Head of caudate nucleus (tissue), 42 donors: ENCODE results near the gene PCAT6.
"Not testable (repeated sequence)": the region's sequence is repeated elsewhere in the genome, so short reads cannot be mapped to it uniquely, and the experiment has no call there.

ENCODE experiments used
- DNase-seq, 42 donors: peaks; one replicate each; pipeline versions ENCODE4 v3.0.0 to v3.0.0-alpha.2; 2020 to 2021; ENCODE audit warnings: mixed read lengths in 7 of 42
- intact Hi-C: fragments of 100-400 bp; cut with DNase I; formaldehyde crosslinking; loops from one replicate; pipeline ENCODE4 v1.15.0; 2022

The PCAT6 gene

DNA sequence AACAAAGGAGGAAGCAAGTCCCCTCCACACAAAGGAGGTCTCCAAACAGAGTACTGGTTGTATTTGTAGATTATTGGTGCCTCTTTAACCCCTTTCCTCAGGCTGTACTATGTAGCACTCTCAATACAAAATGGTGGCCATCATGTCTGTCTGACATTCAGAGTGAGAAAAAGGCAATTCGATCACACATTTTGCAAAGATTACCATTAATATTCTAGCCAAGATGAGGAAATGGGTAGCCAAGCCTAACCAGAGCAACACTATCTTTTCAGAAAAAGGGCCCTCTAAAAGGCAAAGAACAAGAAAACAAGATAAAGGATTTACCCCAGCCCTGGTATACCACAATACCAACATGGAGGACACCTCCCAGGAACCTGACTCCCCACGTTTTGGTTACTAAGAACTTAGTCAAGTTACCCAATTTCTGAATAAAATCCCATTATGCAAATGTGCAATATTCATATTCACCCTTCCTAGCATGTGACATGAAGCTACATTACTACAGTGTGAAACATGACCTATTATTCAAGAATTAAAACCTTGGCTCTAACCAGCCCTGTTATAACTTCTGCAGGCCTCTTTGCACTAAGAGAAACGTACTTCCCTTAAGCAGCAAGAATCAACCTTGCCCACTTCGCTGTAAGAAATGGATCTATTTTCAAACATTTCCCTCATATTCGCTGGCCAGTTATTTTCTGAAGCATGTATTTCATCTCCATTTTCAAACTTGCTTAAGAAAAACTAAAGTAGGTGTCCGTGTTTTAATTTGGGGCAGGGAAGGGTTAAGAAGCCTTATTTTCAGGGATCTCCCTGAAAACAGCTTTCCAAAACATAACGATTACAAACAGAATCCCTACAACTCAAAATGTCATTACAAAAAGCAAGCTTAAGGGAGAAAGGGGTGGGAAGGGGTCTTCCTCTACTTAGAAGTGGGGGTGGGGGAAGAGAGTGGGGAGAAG is 4.6 kb upstream of the PCAT6 start:
- peak in 1 of 42 donors; percentile 36 for DNase-seq

DNA sequence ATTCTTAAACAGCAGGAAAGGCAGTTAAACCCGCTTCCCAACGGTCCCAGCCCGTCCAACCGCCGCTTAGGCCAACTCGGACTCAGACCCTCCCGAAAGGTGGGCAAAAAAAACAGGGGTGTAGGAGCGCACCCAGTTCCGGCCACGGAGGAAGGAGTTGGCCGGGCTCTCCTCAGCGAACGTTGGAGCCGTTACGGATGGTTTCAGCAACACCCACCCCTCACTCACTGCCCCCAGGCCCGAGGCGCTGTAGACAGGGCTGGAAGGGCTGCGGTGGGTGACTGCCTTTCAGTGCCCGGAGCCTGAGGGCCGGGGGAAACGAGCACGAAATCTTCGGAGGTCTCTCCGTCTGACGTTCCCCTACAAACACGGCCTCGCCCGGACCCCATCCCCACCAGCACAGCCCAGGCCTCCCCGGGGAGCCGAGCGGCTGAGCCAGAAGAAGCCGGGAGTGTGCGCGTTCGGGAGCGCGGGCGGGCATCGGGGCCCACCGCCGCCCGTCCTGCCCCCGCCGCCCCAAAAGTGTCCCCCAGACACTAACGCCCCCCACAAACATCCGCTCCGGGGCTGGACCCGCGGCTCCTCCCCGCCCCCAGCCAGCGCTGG is 3.8 kb upstream of the PCAT6 start:
- intact Hi-C loops: no loop called here
- DNase-seq: peak in 35 of 42 donors; percentile 5 to 61 (median 24)

More for the DNA sequence above, 4.6 kb upstream of the PCAT6 start:
- intact Hi-C loops: no loop called here

DNA sequence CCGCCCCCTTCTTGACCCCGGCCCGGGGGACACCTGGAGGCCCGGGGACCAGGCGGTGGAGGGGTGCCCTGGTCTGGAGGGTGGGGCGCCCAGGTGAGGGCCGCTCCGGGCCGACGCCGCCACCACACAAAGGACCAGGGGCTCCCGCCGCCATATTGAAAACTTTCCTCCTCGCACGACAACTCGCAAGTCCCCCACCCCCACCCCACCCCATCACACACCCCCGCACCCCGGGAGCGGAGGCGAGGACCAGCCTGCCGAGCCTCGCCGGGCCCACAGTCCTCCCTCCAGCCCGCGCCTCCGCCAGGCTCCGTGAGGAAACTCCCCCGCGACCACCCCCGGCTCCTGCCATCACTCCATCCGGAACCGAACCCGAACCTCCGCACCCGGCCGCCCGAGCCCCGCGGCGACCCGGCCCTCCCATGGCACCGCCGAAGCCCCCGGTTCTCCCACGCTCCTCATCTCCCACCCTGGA is 3.3 kb upstream of the PCAT6 start:
- intact Hi-C loops: no loop called here

DNA sequence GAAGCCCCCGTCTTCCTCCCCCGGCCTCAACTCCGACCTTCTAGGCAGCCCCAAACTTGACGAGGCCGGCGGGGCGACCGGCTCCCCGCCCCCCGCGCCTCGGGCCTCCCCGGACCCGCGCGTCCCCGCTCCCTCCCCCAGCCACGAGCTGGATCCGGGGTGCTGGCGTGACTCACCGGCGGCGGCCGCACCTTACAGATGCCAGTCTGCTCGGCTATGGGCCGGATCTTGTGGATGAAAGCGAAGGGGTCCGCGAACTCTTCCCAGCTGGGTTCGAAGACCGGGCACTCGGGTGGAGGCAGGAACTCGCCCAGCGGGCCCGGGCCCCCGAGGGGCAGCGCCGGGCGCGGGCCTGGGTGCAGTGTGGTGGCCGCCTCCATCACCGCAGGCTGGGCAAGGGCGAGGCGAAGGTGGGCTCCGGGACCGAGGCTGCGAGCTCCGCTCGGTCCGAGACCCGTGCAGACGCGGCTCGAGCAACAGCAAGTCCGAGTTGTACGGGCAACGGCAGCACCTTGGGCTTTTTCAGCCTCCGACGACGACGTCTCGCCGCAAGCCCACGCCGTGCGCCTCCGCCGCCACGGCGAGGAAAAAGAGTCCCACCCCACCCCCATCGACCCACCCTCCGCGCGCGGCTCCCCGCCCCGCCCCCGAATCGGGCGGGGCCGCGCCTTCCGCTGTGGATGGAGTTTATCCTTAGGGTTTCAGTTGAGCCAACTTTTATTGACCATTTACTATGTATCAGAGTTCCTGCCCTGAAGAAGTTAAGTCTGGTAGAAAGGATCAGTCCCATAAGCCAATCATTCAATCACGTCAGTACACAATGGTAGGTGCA is 2.6 kb upstream of the PCAT6 start, which contains the start of gene KDM5B:
TSS of gene KDM5B (minus strand) at position 496 of the 832 bp plus-strand sequence. CDS start at position 380, 116 bp downstream.
- intact Hi-C loops: no loop called here
- peak; percentile 11 to 83 (median 68) for DNase-seq

More for the DNA sequence above, 3.3 kb upstream of the PCAT6 start:
- peak in 38 of 42 donors; percentile 6 to 68 (median 33) for DNase-seq

DNA sequence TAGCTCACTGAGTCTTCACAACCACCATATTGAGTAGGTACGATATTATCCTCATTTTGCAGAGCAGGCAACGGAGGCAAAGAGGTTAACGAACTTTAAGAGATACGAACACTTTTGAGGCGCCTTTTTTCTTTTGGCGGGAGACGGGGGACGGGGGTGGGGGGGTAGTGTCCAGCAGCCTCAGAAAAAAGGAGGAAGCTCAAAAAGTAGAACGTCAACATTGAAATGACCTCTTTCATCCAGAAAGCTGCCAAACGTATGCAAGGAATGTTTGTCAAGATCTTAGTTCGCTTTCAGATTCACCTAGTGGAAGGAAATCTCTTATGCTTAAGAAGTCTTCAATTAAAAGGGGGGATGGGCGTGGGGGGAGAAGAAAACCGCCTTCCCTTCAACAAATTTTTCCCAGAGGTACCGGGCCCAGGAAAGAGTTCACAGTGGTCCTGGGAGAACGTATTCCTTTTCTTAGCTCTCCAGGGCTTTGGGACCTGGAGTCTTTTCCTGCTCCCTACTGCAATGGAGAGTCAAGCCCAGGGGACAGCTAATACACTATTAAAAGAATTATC is 1.1 kb upstream of the PCAT6 start:
- peak in 1 of 42 donors; percentile 4 for DNase-seq
- intact Hi-C loops: loop anchor here (10.0 kb wide), 1 partner anchor 55 kb away; no protein-coding TSS in a partner anchor

DNA sequence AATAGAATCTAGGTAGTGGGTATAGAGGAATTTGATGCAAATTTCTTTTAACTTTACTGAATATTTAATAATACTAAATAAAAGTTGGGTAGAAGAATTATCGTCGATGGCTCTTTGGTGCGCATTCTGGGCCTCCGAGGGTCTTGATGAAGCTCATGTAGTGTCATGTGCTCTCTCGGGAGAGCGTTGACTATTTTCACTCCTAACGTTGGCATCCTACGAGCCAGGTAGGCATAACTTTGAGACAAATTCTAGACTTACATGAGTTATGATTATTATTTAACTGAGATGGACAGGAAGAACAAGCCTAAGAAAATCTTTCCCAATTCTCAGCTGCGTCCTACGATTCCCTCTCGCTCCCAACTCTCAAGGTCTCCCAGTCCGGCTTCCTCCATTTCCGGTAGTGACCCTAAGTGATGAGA is 550 bp upstream of the PCAT6 start:
- peak in 2 of 42 donors; percentile 5 to 10 for DNase-seq
- intact Hi-C loops: loop anchor here (10.0 kb wide), 1 partner anchor 55 kb away; no protein-coding TSS in a partner anchor

DNA sequence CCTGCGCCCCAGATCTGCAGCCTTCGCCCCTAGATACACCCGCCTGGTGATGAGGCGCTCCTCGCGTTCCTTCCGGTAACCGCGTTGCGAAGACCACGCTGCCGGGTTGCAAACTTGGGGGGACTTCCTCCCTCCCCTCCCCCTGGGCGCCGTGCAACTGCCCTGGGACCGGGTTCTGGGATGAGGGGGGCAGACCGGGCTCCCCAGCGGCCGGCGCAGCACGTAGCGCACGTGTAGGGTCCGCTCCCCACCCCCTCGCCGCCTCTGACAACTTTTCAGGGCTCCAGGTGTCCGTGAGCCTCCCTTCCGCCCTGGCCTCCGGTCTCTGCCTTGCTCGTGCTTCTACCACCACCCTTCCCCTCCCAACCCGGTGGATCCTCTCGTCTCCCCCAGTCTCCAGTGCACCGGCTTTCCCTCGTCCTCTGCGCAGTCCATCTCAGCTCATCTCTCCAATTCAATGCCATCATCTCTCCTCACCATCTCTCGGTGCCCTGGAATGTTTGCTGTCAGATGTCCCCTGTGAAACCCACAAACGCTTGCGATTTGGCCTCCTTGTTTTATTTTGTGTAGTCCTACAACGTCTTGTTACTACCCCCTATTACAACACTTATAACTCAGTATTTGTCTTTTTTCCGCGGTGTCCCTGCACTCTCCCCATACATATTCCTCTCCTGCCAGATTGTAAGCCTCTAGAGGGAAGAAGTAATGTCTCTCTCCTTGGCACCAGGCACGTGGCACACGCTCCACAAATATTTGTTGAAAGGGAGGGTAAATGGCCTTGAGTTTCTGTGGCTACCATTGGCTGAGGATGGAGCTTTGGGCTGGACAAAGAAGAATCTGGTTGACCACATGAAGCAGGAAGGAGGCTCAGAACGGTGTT is 782 bp downstream of the PCAT6 start:
- DNase-seq: peak in 9 of 42 donors; percentile 7 to 49 (median 23)
- intact Hi-C loops: loop anchor here (10.0 kb wide), 1 partner anchor 53 kb away; no protein-coding TSS in a partner anchor

DNA sequence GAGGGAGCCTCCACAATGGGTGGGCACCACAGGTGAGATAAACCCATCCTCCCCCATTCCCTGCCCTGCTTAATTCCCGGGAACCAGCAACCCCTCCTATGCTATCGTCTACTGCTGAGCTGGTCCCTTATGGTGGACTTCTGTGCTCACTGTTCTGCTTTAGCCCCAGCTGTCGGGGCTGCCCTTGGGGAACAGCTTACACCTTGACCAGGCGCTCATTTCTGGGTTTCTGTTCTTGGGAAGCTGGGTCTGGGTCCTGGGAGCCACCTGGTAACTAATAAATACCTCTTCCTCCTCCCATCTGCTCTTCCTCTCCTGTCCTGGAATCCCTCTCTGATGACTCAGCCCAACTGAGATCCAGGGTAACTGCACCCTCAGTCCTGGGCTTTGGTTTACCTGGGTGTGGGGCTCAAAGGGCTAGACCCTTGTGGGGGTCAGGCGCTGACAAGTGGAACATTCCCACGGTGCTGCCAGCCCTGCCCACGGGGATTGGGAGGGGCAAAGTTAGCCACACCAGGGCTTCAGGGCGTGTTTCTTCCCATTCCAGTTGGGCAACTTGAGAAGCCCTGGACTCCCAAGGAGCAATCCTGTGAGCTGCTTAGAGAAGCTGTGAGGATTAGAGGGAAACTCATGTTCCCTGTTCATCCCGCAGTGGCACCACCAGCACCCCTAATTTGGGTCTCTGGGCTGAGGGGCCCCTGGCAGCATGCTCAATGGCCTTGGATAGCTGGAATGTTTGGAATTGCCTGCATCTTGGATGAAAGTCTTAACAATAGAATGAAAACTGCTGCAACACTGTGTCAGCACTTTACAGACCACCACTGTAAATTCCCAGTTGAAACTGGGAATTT is 1.6 kb downstream of the PCAT6 start:
- DNase-seq: no peak
- intact Hi-C loops: loop anchor here (10.0 kb wide), 1 partner anchor 52 kb away; no protein-coding TSS in a partner anchor

DNA sequence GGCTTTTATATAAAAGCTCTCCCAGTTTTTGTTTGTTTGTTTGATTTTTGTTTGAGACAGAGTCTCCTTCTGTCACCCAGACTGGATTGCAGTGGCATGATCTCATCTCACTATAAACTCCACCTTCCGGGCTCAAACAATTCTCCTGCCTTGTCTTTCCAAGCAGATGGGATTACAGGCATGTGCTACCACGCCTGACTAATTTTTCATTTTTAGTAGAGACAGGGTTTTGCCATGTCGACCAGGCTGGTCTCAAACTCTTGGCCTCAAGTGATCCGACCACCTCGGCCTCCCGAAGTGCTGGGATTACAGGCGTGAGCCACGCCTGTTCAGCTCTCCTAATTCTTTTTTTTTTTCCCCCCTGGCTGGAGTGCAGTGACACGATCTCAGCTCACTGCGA is 4.4 kb downstream of the PCAT6 start:
- intact Hi-C loops: loop anchor here (10.0 kb wide), 1 partner anchor 50 kb away; no protein-coding TSS in a partner anchor
- DNase-seq: peak in 1 of 42 donors; percentile 2

DNA sequence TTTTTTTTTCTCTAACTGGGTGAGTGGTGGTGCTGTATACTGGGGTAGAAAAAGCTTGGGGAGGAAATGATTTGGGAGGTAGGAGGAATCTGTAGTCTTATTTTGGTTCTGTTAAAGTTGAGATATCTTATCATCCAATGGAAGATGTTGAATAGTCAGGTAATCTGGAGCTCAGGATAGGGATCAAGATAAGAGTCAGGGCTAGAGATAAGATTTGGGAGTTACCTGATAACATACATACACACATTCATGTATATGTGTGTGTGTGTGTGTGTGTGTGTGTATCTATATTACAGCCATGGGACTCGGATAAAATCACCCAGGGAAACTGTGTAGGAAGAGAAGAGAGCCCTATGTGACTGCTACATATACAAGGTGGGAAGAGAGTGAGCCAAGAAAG is 8.1 kb downstream of the PCAT6 start:
- intact Hi-C loops: loop anchor here (10.0 kb wide), 1 partner anchor 46 kb away; no protein-coding TSS in a partner anchor
- no peak for DNase-seq

DNA sequence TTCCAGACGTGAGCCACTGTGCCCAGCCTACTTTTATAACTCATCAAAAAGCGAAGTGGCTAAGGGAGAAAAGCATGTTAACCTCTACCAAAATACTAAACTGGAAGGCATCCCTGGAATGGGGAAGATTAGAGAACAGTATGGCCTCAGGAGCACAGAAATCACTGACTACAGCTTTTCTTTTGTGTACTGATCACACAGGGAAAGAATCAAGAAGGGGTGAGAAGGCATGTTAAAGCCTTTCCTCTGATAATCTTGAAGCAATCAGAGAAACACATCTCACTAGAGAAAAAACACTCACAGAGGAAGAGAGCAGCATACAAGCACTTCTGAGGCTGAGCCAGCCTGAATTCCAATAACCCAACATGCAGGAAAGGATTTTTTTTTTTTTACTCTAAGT is 10.7 kb downstream of the PCAT6 start:
- DNase-seq: no peak
- intact Hi-C loops: no loop called here

DNA sequence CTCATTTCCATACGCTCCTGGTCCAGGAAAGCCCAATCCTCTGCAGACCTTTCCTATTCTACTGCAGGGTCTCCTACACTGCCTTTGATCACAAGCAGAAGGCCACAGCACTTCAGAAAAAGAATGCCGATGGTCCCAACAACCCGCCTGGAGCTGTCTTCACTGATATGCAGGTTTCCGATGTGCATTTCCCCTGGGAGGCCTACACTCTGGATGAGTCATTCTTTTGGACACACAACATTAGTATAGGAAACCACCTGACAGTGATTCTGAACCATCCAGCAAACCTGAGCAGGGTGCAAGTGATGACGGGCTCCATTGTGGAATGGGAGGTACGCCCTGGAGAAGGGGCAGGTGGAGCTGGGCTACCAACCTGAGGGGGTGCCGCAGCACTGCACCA is 15.0 kb downstream of the PCAT6 start:
- intact Hi-C loops: no loop called here
- no peak for DNase-seq

DNA sequence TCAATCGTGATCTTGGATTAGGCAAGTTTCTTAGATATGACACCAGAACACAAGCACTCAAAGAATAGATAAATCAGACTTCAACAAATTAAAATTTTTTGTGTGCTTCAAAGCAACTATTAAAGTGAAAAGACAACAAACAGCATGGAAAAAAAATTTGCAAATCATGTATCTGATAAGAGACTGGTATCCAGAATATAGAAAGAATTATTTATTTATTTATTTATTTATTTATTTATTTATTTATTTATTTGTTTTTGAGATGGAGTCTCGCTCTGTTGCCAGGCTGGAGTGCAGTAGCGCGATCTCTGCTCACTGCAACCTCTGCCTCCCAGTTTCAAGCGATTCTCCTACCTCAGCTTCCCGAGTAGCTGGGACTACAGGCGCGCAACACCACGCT is 18.5 kb downstream of the PCAT6 start:
- DNase-seq, intact Hi-C loops: not testable (repeated sequence)

DNA sequence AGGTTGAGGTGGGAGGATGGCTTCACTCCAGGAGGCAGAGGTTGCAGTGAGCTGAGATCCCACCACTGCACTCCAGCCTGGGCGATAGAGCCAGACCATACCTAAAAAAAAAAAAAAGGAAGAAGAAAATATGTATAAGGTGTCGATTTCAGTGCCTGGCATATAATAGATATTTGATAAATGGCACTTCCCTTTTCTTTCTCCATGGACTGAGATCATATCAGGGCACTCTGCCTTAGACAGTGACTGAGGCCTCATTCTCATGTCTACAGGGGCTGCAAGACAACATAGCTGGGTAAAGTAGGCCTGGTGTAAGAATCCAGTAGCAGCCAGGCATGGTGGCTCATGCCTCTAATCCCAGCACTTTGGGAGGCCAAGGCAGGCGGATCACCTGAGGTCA is 21.2 kb downstream of the PCAT6 start:
- DNase-seq: no peak
- intact Hi-C loops: no loop called here

DNA sequence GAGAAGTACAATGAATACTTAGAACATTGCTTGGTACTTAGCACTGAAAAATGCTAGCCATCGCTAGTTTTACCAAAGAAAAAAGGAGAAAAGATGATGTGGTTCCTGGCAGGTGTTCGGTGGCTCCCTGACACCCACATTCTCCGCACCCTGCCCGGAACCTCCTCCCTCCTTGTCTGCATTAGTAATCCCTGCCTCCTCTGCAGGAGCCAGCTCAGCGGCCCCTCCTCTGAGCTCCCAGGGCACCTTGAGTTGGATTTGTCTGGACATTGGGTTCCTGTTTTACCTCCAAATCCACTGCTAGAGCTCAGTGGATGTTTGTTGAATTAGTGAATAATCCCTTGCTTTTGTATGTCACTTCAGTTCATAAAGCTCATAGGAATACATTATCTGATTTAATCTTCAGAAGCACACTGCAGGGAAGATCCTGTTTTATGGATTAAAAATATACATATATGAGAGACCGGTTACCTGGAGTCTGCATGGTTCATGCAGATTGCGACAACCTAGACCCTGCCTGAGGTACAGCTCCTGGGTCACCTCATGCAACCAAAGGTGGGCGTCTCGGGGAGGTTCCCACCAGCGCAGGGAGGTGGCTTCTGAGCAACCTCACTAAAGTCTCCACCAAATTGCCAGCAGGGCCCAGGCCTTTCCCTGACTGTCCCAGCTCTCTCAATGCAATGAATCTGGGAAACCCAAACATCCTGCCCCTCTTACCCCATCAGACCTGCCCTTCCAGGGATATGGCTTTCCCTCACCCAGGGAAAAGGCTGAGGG is 24.2 kb downstream of the PCAT6 start:
- intact Hi-C loops: no loop called here
- DNase-seq: peak in 41 of 42 donors; percentile 12 to 83 (median 56)
